Right atrium auricular region (tissue), 2 donors: Measurements from ENCODE around the gene SSBP4. TPM values are rescaled to one million over a fixed set of nuclear protein-coding genes. Genes with fewer than 3 reads are reported as not detected.

Source experiments
- DNase-seq: peaks from one replicate; pipeline ENCODE4 v3.0.0-alpha.2; 2019; ENCODE audit warnings: low spot score
- H3K27ac ChIP-seq, 2 donors: fragments of 200-600 bp; sonication (generic); 1 replicate in 1 of 2; 2 replicates in 1 of 2; pipeline ENCODE4 v1.5.1; 2016 to 2019
- H3K27me3 ChIP-seq, 2 donors: fragments of 200-600 bp; sonication (generic); one replicate each; pipeline versions ENCODE4 v1.5.1 to v1.6.0; 2017 to 2019
- H3K36me3 ChIP-seq: fragments of 200-600 bp; sonication (generic); one replicate; pipeline ENCODE4 v1.5.1; 2016
- H3K4me1 ChIP-seq, 2 donors: fragments of 200-600 bp; sonication (generic); one replicate each; pipeline versions ENCODE4 v1.5.1 to v1.6.0; 2017 to 2019
- H3K4me3 ChIP-seq, 2 donors: fragments of 200-600 bp; sonication (generic); 1 replicate in 1 of 2; 2 replicates in 1 of 2; pipeline ENCODE4 v1.5.1; 2017 to 2019; ENCODE audit warnings: mild to moderate bottlenecking in 1 of 2, moderate library complexity in 1 of 2
- H3K9me3 ChIP-seq, 2 donors: fragments of 200-600 bp; sonication (generic); one replicate each; pipeline ENCODE4 v1.5.1; 2019
- CTCF ChIP-seq, 2 donors: fragments of 200-600 bp; sonication (generic); IDR thresholded peaks; one replicate each; pipeline ENCODE4 v1.5.1; 2019; ENCODE audit warnings: antibody characterized with exemption in 2 of 2
- total RNA-seq, 2 donors: library from RNA; depleted of rRNA; stranded (reverse); fragments of >200 nt; gene quantifications; one replicate each; pipeline ENCODE4 v1.1.0, GENCODE V29; 2016

Gene SSBP4
- total RNA-seq, 2 donors from 2014 or later = 31.7 to 59.5 TPM

- no peaks in the 10 kb centered on the region for H3K9me3 ChIP-seq
- DNase-seq = no peak
- H3K4me1 ChIP-seq = peaks cover 0 to 36% of the 10 kb centered on the region in 2 donors
- TF ChIP-seq CTCF (IDR thresholded peaks at IDR 0.05) = no peak
- no peak overlapping the region for H3K27ac ChIP-seq
- no peaks in the 10 kb centered on the region for H3K27me3 ChIP-seq
- no peak overlapping the region for H3K4me3 ChIP-seq
- no peaks in the 10 kb centered on the region for H3K36me3 ChIP-seq
Observed at GRCh38 chr19:18412610-18413239, 6.5 kb upstream of the SSBP4 start.

GRCh38 chr19:18414504-18415177 is 4.6 kb upstream of the SSBP4 start:
- H3K36me3 ChIP-seq = no peaks in the 10 kb centered on the region
- no peaks in the 10 kb centered on the region for H3K27me3 ChIP-seq
- H3K4me3 ChIP-seq = peak overlapping the region in 1 of 2 donors; percentile 41
- TF ChIP-seq CTCF (IDR thresholded peaks at IDR 0.05) = no peak
- H3K27ac ChIP-seq = peak overlapping the region; percentile 92 to 96
- H3K9me3 ChIP-seq = no peaks in the 10 kb centered on the region
- DNase-seq = no peak
- peaks cover 0 to 49% of the 10 kb centered on the region in 2 donors for H3K4me1 ChIP-seq

GRCh38 chr19:18415178-18415867 is 3.9 kb upstream of the SSBP4 start:
- no peak for TF ChIP-seq CTCF (IDR thresholded peaks at IDR 0.05)
- Histone ChIP-seq H3K27me3 (no peaks in the 10 kb centered on the region), H3K4me3 (peak overlapping the region in 1 of 2 donors; percentile 41), H3K9me3 (no peaks in the 10 kb centered on the region), H3K36me3 (no peaks in the 10 kb centered on the region), H3K4me1 (peaks cover 0 to 56% of the 10 kb centered on the region in 2 donors), H3K27ac (peak overlapping the region; percentile 92 to 96)
- peak; percentile 86 for DNase-seq

- DNase-seq = peak; percentile 94
- TF ChIP-seq CTCF (IDR thresholded peaks at IDR 0.05) = no peak
Observed at GRCh38 chr19:18416778-18417249, 2.4 kb upstream of the SSBP4 start.

GRCh38 chr19:18417250-18418028 is 1.8 kb upstream of the SSBP4 start:
- Histone ChIP-seq H3K9me3 (no peaks in the 10 kb centered on the region), H3K4me3 (peak overlapping the region; percentile 31 to 74), H3K27me3 (no peaks in the 10 kb centered on the region), H3K36me3 (no peaks in the 10 kb centered on the region), H3K27ac (peak overlapping the region; percentile 92 to 96), H3K4me1 (peaks cover 0 to 71% of the 10 kb centered on the region in 2 donors)
- DNase-seq = peak; percentile 85
- no peak for TF ChIP-seq CTCF (IDR thresholded peaks at IDR 0.05)

More at GRCh38 chr19:18416778-18417249, 2.4 kb upstream of the SSBP4 start:
- Histone ChIP-seq H3K27me3 (no peaks in the 10 kb centered on the region), H3K36me3 (no peaks in the 10 kb centered on the region), H3K4me3 (peak overlapping the region; percentile 31 to 74), H3K4me1 (peaks cover 0 to 68% of the 10 kb centered on the region in 2 donors), H3K9me3 (no peaks in the 10 kb centered on the region), H3K27ac (peak overlapping the region; percentile 92 to 96)
